ENCODE results near the gene ACACB.

DNA sequence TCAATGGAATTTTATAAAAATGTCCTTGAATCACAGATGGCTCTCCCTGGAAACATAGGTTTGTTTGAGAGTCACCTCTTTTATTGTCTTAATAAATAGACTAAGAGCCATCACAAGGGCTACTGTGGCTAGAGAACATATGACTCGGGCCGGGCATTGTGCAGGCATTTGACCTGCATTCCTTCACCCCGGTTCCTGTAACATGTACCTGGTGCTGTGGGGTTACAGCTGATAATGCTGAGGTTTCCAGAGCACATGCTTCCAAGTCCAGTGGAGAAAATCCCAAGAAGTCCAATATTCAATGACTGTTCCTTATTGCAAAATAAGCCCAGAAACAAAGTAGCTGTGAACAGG is 1.0 kb upstream of the ACACB start:
- TF ChIP-seq, protein P1, sequence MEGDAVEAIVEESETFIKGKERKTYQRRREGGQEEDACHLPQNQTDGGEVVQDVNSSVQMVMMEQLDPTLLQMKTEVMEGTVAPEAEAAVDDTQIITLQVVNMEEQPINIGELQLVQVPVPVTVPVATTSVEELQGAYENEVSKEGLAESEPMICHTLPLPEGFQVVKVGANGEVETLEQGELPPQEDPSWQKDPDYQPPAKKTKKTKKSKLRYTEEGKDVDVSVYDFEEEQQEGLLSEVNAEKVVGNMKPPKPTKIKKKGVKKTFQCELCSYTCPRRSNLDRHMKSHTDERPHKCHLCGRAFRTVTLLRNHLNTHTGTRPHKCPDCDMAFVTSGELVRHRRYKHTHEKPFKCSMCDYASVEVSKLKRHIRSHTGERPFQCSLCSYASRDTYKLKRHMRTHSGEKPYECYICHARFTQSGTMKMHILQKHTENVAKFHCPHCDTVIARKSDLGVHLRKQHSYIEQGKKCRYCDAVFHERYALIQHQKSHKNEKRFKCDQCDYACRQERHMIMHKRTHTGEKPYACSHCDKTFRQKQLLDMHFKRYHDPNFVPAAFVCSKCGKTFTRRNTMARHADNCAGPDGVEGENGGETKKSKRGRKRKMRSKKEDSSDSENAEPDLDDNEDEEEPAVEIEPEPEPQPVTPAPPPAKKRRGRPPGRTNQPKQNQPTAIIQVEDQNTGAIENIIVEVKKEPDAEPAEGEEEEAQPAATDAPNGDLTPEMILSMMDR (IDR thresholded peaks at IDR 0.05; ENCODE audit: poor library complexity, severe bottlenecking) = no peak
- TF ChIP-seq, protein P2, sequence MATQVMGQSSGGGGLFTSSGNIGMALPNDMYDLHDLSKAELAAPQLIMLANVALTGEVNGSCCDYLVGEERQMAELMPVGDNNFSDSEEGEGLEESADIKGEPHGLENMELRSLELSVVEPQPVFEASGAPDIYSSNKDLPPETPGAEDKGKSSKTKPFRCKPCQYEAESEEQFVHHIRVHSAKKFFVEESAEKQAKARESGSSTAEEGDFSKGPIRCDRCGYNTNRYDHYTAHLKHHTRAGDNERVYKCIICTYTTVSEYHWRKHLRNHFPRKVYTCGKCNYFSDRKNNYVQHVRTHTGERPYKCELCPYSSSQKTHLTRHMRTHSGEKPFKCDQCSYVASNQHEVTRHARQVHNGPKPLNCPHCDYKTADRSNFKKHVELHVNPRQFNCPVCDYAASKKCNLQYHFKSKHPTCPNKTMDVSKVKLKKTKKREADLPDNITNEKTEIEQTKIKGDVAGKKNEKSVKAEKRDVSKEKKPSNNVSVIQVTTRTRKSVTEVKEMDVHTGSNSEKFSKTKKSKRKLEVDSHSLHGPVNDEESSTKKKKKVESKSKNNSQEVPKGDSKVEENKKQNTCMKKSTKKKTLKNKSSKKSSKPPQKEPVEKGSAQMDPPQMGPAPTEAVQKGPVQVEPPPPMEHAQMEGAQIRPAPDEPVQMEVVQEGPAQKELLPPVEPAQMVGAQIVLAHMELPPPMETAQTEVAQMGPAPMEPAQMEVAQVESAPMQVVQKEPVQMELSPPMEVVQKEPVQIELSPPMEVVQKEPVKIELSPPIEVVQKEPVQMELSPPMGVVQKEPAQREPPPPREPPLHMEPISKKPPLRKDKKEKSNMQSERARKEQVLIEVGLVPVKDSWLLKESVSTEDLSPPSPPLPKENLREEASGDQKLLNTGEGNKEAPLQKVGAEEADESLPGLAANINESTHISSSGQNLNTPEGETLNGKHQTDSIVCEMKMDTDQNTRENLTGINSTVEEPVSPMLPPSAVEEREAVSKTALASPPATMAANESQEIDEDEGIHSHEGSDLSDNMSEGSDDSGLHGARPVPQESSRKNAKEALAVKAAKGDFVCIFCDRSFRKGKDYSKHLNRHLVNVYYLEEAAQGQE (IDR thresholded peaks at IDR 0.05; ENCODE audit: borderline replicate concordance) = no peak
- no peak for TF ChIP-seq SMC3 (conservative IDR thresholded peaks at IDR 0.05; ENCODE audit: poor library complexity)
- no peak for TF ChIP-seq EZH2 (IDR thresholded peaks at IDR 0.05; ENCODE audit: borderline replicate concordance, insufficient read depth, low read length, poor library complexity, severe bottlenecking)
- no peak for TF ChIP-seq POLR2AphosphoS5 (IDR thresholded peaks at IDR 0.05)
- TF ChIP-seq EP300 (conservative IDR thresholded peaks at IDR 0.05; ENCODE audit: poor library complexity, severe bottlenecking) = no peak
- no peak for TF ChIP-seq TAF1 (IDR thresholded peaks at IDR 0.05; ENCODE audit: low read depth)

Data from neural cell (in vitro differentiated cells).